ENCODE results near the gene AHSP. TPM values are rescaled to one million over a fixed set of nuclear protein-coding genes. Genes with fewer than 3 reads are reported as not detected.
A peak's percentile ranks its signal among the peaks of the same experiment; 100 is the strongest.
"Not testable (repeated sequence)": the region's sequence is repeated elsewhere in the genome, so short reads cannot be mapped to it uniquely, and the experiment has no call there.

AHSP gene
- total and polyA plus RNA-seq, 5 experiments from 2014 or later: not detected

GRCh38 chr16:31536804-31537361 lies 9.2 kb downstream of the AHSP start:
- Mint-ChIP-seq H3K4me3 (peak overlapping the region in 2 of 10 donors; percentile 74 to 77), H3K9me3 (peaks cover 7 to 30% (median 11%) of the 10 kb centered on the region in 9 donors), H3K27me3 (peaks cover 15 to 51% (median 45%) of the 10 kb centered on the region in 5 donors), H3K36me3 (peaks cover 0 to 26% (median 7%) of the 10 kb centered on the region in 3 donors), H3K27ac (no peak overlapping the region), H3K4me1 (peaks cover 2 to 9% (median 5%) of the 10 kb centered on the region in 4 donors)
- ATAC-seq (no peak), DNase-seq (no peak)
- POLR2A ChIA-PET: no interaction called here

DNA sequence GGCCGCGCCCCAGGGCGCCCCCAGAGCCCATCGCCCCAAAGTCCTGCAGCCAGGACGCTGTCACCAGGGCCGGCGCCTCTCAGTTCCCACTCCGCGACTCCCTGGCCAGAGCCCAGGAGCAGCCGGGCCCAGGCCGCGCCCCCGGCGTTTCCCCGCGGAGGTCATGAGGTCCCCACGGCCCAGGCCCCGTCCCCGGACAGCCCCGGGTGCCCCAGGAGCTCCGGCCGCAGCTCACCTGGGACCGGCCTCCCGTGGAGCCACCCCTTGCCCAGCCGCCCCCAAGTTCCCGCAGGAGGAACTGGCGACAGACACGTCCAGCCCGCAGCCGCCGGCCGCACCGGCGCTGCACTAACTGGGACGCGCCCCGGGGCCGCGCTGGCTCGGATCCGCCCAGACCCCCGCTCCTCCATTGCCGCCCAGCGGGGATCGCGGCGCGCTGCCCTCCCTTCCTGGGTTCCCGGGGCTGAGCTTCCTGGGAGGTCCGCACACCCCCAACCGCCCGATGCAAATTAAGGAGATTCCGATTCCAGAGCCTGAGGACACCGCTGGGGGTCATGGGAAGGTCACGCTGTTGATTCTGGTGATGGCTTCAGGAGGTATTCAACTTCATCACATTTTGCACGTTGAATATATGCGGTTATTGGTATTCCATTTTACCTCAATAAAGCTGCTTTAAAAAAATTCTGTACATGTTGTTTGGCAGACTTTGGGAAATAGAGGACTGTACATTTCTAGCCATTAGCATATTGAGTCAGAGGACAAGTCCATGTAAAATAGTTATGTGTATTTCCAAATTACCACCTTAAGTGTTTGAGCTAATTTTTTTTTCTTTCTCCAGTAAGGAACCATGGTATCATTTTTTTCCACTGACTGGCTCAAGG lies 9.9 kb downstream of the AHSP start:
- DNase-seq (no peak), ATAC-seq (no peak)
- Mint-ChIP-seq H3K4me1 (peaks cover 2 to 9% (median 5%) of the 10 kb centered on the region in 4 donors), H3K27ac (no peak overlapping the region), H3K9me3 (peaks cover 12 to 37% (median 16%) of the 10 kb centered on the region in 9 donors), H3K27me3 (peaks cover 19 to 52% (median 45%) of the 10 kb centered on the region in 5 donors), H3K4me3 (peak overlapping the region in 9 of 10 donors; percentile 55 to 81 (median 74)), H3K36me3 (peaks cover 0 to 32% (median 11%) of the 10 kb centered on the region in 3 donors)
- POLR2A ChIA-PET: no interaction called here

DNA sequence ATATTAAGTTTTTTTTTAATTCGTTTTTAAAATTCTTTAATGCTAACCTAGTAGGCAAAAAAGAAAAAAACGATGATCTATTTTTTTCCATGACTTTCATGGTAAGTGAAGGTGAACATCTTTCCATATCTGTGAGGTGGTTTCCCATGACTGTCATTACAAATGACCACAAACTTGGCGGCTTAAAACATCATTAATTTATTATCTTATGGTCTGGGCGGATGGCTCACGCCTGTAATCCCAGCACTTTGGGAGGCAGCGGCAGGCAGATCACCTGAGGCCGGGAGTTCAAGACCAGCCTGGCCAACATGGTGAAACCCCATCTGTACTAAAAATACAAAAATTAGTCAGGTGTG lies 10.5 kb downstream of the AHSP start:
- H3K27ac Mint-ChIP-seq, DNase-seq, ATAC-seq, POLR2A ChIA-PET, H3K4me1 Mint-ChIP-seq: not testable (repeated sequence)
- H3K36me3 Mint-ChIP-seq: peaks cover 0 to 35% (median 11%) of the 10 kb centered on the region in 3 donors
- peaks cover 19 to 51% (median 42%) of the 10 kb centered on the region in 5 donors for H3K27me3 Mint-ChIP-seq
- peak overlapping the region in 4 of 10 donors; percentile 8 to 77 (median 24) for H3K4me3 Mint-ChIP-seq
- H3K9me3 Mint-ChIP-seq: peaks cover 13 to 39% (median 18%) of the 10 kb centered on the region in 9 donors

DNA sequence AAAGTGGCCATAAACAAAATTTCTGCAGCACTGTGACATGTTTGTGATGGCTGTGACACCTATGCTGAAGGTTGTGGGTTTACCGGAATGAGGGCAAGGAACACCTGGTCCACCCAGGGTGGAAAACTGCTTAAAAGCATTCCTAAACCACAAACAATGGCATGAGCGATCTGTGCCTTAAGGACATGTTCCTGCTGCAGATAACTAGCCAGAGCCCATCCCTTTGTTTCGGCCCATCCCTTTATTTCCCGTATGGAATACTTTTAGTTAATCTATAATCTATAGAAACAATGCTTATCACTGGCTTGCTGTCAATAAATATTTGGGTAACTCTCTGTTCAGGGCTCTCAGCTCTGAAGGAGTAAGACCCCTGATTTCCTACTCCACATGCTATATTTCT lies 12.1 kb downstream of the AHSP start:
- peaks cover 19 to 51% (median 37%) of the 10 kb centered on the region in 5 donors for H3K27me3 Mint-ChIP-seq
- not testable (repeated sequence) for ATAC-seq, DNase-seq

GRCh38 chr16:31542763-31543162 lies 15.1 kb downstream of the AHSP start:
- DNase-seq: no peak
- no peak for ATAC-seq
- POLR2A ChIA-PET: no interaction called here
- H3K4me3 Mint-ChIP-seq: no peak overlapping the region
- peaks cover 15 to 35% (median 21%) of the 10 kb centered on the region in 5 donors for H3K27me3 Mint-ChIP-seq
- H3K27ac Mint-ChIP-seq: no peak overlapping the region
- H3K36me3 Mint-ChIP-seq: peaks cover 0 to 35% (median 14%) of the 10 kb centered on the region in 3 donors
- H3K9me3 Mint-ChIP-seq: peaks cover 16 to 50% (median 23%) of the 10 kb centered on the region in 9 donors
- H3K4me1 Mint-ChIP-seq: peaks cover 1 to 2% (median 2%) of the 10 kb centered on the region in 4 donors

More for the DNA sequence above, 12.1 kb downstream of the AHSP start:
- H3K4me1 Mint-ChIP-seq, POLR2A ChIA-PET, H3K27ac Mint-ChIP-seq, H3K4me3 Mint-ChIP-seq: not testable (repeated sequence)
- Mint-ChIP-seq H3K36me3 (peaks cover 0 to 35% (median 14%) of the 10 kb centered on the region in 3 donors), H3K9me3 (peaks cover 13 to 50% (median 25%) of the 10 kb centered on the region in 9 donors)

- Mint-ChIP-seq H3K27ac (no peak overlapping the region), H3K9me3 (peaks cover 0 to under 1% (median 0%) of the 10 kb centered on the region in 9 donors), H3K4me3 (no peak overlapping the region), H3K27me3 (peaks cover 14 to 37% (median 22%) of the 10 kb centered on the region in 5 donors), H3K36me3 (peaks cover 0 to 2% (median 0%) of the 10 kb centered on the region in 3 donors), H3K4me1 (no peaks in the 10 kb centered on the region)
- ATAC-seq (no peak), DNase-seq (no peak)
- POLR2A ChIA-PET: no interaction called here
These were observed 33.9 kb downstream of the AHSP start for GRCh38 chr16:31561426-31562233.

GRCh38 chr16:31568577-31569359 lies 41.1 kb downstream of the AHSP start:
- peak overlapping the region in 1 of 10 donors; percentile 57 for H3K27ac Mint-ChIP-seq
- H3K9me3 Mint-ChIP-seq: peaks cover 0 to 34% (median 18%) of the 10 kb centered on the region in 9 donors
- peaks cover 0 to 16% (median 12%) of the 10 kb centered on the region in 3 donors for H3K36me3 Mint-ChIP-seq
- H3K27me3 Mint-ChIP-seq: peaks cover 33 to 72% (median 41%) of the 10 kb centered on the region in 5 donors
- peaks cover 2 to 13% (median 7%) of the 10 kb centered on the region in 4 donors for H3K4me1 Mint-ChIP-seq
- ATAC-seq: peak in 1 of 2 donors; percentile 71
- peak in 1 of 10 donors; percentile 0 for DNase-seq
- H3K4me3 Mint-ChIP-seq: peak overlapping the region; percentile 20 to 87 (median 70)
- POLR2A ChIA-PET: no interaction called here

- Mint-ChIP-seq H3K9me3 (peaks cover 2 to 39% (median 18%) of the 10 kb centered on the region in 9 donors), H3K27me3 (peaks cover 30 to 67% (median 41%) of the 10 kb centered on the region in 5 donors), H3K4me1 (peaks cover 2 to 13% (median 7%) of the 10 kb centered on the region in 4 donors), H3K27ac (no peak overlapping the region), H3K36me3 (peaks cover 0 to 20% (median 12%) of the 10 kb centered on the region in 3 donors), H3K4me3 (peak overlapping the region in 6 of 10 donors; percentile 57 to 91 (median 66))
- POLR2A ChIA-PET: no interaction called here
- peak in 2 of 10 donors; percentile 7 to 24 for DNase-seq
- peak; percentile 30 to 53 for ATAC-seq
These were observed 41.6 kb downstream of the AHSP start for GRCh38 chr16:31569360-31569717.

- no peak for DNase-seq
- Mint-ChIP-seq H3K36me3 (peaks cover 0 to 41% (median 24%) of the 10 kb centered on the region in 3 donors), H3K4me3 (no peak overlapping the region), H3K27me3 (peaks cover 29 to 60% (median 32%) of the 10 kb centered on the region in 5 donors), H3K9me3 (peaks cover 15 to 69% (median 29%) of the 10 kb centered on the region in 9 donors), H3K27ac (no peak overlapping the region), H3K4me1 (peaks cover 2 to 13% (median 7%) of the 10 kb centered on the region in 4 donors)
- POLR2A ChIA-PET: no interaction called here
- ATAC-seq: no peak
These were observed 45.1 kb downstream of the AHSP start for GRCh38 chr16:31572821-31573220.

GRCh38 chr16:31574159-31574558 lies 46.5 kb downstream of the AHSP start:
- H3K27me3 Mint-ChIP-seq: peaks cover 20 to 47% (median 22%) of the 10 kb centered on the region in 5 donors
- POLR2A ChIA-PET, ATAC-seq, H3K4me1 Mint-ChIP-seq, H3K4me3 Mint-ChIP-seq, H3K27ac Mint-ChIP-seq, DNase-seq: not testable (repeated sequence)
- H3K36me3 Mint-ChIP-seq: peaks cover 0 to 53% (median 32%) of the 10 kb centered on the region in 3 donors
- peaks cover 19 to 82% (median 39%) of the 10 kb centered on the region in 9 donors for H3K9me3 Mint-ChIP-seq

DNA sequence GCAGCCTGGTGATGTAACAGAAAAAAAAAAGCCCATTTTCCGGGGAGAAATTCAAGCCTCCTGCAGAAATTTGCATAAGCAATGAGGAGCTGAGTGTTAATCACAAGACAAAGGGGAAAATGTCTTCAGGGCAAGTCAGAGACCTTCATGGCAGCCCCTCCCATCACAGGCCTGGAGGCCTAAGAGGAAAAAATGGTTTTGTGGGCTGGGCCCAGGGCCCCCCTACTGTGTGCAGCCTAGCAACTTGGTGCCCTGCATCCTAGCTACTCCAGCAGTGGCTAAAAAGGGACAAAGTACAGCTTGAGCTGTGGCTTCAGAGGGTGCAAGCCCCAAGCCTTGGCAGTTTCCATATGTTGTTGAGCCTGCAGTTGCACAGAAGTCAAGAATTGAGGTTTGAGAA lies 49.7 kb downstream of the AHSP start:
- POLR2A ChIA-PET: no interaction called here
- ATAC-seq (no peak), DNase-seq (no peak)
- no peak overlapping the region for H3K4me3 Mint-ChIP-seq
- peaks cover 0 to 58% (median 52%) of the 10 kb centered on the region in 3 donors for H3K36me3 Mint-ChIP-seq
- H3K4me1 Mint-ChIP-seq: no peaks in the 10 kb centered on the region
- H3K27me3 Mint-ChIP-seq: peaks cover 4 to 15% (median 8%) of the 10 kb centered on the region in 5 donors
- H3K27ac Mint-ChIP-seq: no peak overlapping the region
- H3K9me3 Mint-ChIP-seq: peaks cover 24 to 85% (median 57%) of the 10 kb centered on the region in 9 donors
